Karpas-422 (cell line): ENCODE results near the gene EIF3L. TPM values are rescaled to one million over a fixed set of nuclear protein-coding genes. Genes with fewer than 3 reads are reported as not detected.

ENCODE experiments used
- DNase-seq: peaks from one replicate; pipeline ENCODE4 v3.0.0-alpha.2; 2015
- H2AFZ ChIP-seq: fragments of 200-600 bp; sonication (generic); 2 replicates; pipeline ENCODE4 v1.6.1; 2014; ENCODE audit warnings: antibody characterized with exemption, low read length, mixed read lengths
- H3K27ac ChIP-seq: fragments of 200-600 bp; sonication (generic); 2 replicates; pipeline ENCODE4 v1.5.1; 2014; ENCODE audit warnings: mild to moderate bottlenecking, low read length, moderate library complexity
- H3K27me3 ChIP-seq: fragments of 200-600 bp; sonication (generic); 2 replicates; pipeline ENCODE4 v1.6.1; 2014; ENCODE audit warnings: low read length, mixed read lengths
- H3K36me3 ChIP-seq: fragments of 200-600 bp; sonication (generic); 2 replicates; pipeline ENCODE4 v1.6.1; 2014; ENCODE audit warnings: low read length, mixed read lengths; ENCODE audit not compliant: insufficient read depth
- H3K4me1 ChIP-seq: fragments of 200-600 bp; sonication (generic); 2 replicates; pipeline ENCODE4 v1.6.1; 2014; ENCODE audit warnings: mild to moderate bottlenecking, low read length, mixed read lengths
- H3K4me2 ChIP-seq: fragments of 200-600 bp; sonication (generic); 2 replicates; pipeline ENCODE4 v1.6.1; 2014; ENCODE audit warnings: low read length, low read depth, mild to moderate bottlenecking; ENCODE audit not compliant: poor library complexity, severe bottlenecking
- H3K4me3 ChIP-seq: fragments of 200-600 bp; sonication (generic); 2 replicates; pipeline ENCODE4 v1.5.1; 2014; ENCODE audit warnings: mild to moderate bottlenecking, antibody characterized with exemption, low read length, mixed read lengths
- H3K79me2 ChIP-seq: fragments of 200-600 bp; sonication (generic); 2 replicates; pipeline ENCODE4 v1.6.1; 2014; ENCODE audit warnings: mild to moderate bottlenecking, low read length, mixed read lengths
- H3K9ac ChIP-seq: fragments of 200-600 bp; sonication (generic); 2 replicates; pipeline ENCODE4 v1.6.0; 2014; ENCODE audit warnings: low read length
- H3K9me2 ChIP-seq: fragments of 200-600 bp; sonication (generic), shearing (Covaris generic); replicated peaks from 2 replicates; pipeline ENCODE4 v1.6.0; 2014; ENCODE audit warnings: mild to moderate bottlenecking, low read length, moderate library complexity; ENCODE audit not compliant: insufficient read depth
- H3K9me3 ChIP-seq: fragments of 300-700, 200-600 bp; sonication (generic); 2 replicates; pipeline ENCODE4 v1.6.1; 2014; ENCODE audit warnings: low read length, mixed read lengths
- H4K20me1 ChIP-seq: fragments of 200-600 bp; sonication (generic); 2 replicates; pipeline ENCODE4 v1.6.1; 2014; ENCODE audit warnings: mild to moderate bottlenecking, antibody characterized with exemption, low read length, low read depth; ENCODE audit not compliant: insufficient read depth
- total RNA-seq: library from RNA; depleted of rRNA; stranded (reverse); fragments of >200 nt; shearing (Covaris generic); gene quantifications from 2 replicates; pipeline ENCODE4 v1.2.3, GENCODE V29; 2014; ENCODE audit warnings: low replicate concordance

Gene EIF3L
- total RNA-seq, 1 experiment from 2014 or later = 488 TPM

- Histone ChIP-seq H3K27ac (no peak overlapping the region), H3K9ac (no peak overlapping the region), H3K4me1 (peaks cover 9% of the 10 kb centered on the region), H3K9me2 (no peaks in the 10 kb centered on the region), H3K9me3 (no peaks in the 10 kb centered on the region), H3K79me2 (peaks cover 29% of the 10 kb centered on the region), H3K36me3 (peaks cover 5% of the 10 kb centered on the region; the same call in 1 of the 2 replicates), H2AFZ (no peak overlapping the region), H3K4me3 (peak overlapping the region; percentile 100), H3K27me3 (no peaks in the 10 kb centered on the region), H4K20me1 (no peaks in the 10 kb centered on the region), H3K4me2 (peak overlapping the region; percentile 81)
- no peak for DNase-seq
Measured at GRCh38 chr22:37842015-37842793, 7.0 kb upstream of the EIF3L start.

DNA sequence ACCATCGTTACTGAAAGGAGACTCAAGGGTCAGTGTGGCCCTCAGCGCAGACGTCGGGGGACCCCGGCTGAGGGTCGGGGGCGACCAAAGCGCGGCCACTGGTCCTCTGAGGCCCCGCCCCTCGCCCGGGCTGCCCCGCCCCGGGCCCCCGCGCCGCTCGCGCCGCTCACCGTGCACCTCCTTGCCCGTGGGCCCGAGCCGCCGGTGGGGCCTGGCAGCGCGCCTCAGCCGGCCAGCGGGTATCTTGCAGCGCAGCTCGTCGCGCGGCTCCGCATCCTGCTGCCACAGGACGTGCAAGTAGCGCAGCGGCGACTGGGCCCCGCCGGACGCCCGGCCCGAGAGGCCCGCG lies 5.5 kb upstream of the EIF3L start:
- Histone ChIP-seq H2AFZ (peak overlapping the region; percentile 75; the same call in 1 of the 2 replicates), H3K4me2 (peak overlapping the region; percentile 81), H3K36me3 (0 out of 2 replicates have a peak, but pooled peaks cover 2% of the 10 kb centered on the region), H3K27ac (peak overlapping the region; percentile 73), H3K9ac (peak overlapping the region; percentile 91), H3K79me2 (peaks cover 36% of the 10 kb centered on the region), H3K9me2 (no peaks in the 10 kb centered on the region), H3K9me3 (no peaks in the 10 kb centered on the region), H3K4me3 (peak overlapping the region; percentile 100), H3K4me1 (peaks cover 16% of the 10 kb centered on the region), H4K20me1 (no peaks in the 10 kb centered on the region), H3K27me3 (no peaks in the 10 kb centered on the region)
- peak; percentile 72 for DNase-seq

DNA sequence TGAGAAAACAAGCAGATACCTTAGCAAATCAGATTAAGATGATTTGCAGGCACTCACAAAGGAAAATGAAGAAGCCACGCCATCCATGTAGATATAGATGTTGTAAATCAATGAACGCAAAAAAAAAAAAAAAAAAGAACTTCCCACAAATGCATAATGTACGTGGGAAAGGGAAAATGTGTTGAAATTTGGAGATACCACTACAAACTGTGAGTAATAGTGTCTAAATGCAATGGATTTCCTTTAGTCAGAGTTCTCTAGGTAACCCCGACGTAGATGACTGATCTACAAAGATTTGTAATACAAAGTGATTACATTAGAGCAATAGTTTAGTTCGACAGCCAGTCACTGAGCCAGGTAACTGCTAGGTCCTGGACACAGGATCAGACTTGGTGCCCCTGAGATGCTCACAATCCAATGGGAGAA lies 4.3 kb upstream of the EIF3L start:
- H3K9ac ChIP-seq = no peak overlapping the region
- 0 out of 2 replicates have a peak, but pooled peaks cover 2% of the 10 kb centered on the region for H3K36me3 ChIP-seq
- no peaks in the 10 kb centered on the region for H3K9me2 ChIP-seq
- H3K9me3 ChIP-seq = no peaks in the 10 kb centered on the region
- no peak overlapping the region for H2AFZ ChIP-seq
- H3K4me2 ChIP-seq = no peak overlapping the region
- H3K4me3 ChIP-seq = peak overlapping the region; percentile 51
- peaks cover 18% of the 10 kb centered on the region for H3K4me1 ChIP-seq
- peaks cover 44% of the 10 kb centered on the region for H3K79me2 ChIP-seq
- no peak for DNase-seq
- no peak overlapping the region for H3K27ac ChIP-seq
- H4K20me1 ChIP-seq = peaks cover 3% of the 10 kb centered on the region; the same call in 1 of the 2 replicates
- no peaks in the 10 kb centered on the region for H3K27me3 ChIP-seq

DNA sequence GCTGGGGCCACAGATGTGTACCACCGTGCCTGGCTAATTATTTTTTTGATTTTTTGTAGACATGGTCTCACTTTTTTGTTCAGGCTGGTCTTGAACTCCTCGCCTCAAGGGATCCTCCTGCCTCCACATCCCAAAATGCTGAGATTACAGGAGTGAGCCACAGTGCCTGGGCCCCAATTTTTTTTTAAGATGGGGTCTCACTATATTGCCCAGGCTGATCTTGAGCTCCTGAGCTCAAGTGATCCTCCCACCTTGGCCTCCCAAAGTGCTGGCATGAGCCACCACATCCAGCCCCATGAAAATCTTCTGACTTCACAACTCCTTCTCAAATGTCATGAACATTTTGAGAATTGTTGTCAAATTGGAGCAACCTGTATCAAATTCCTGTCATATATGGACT lies 2.8 kb upstream of the EIF3L start:
- Histone ChIP-seq H3K9me3 (no peaks in the 10 kb centered on the region), H3K79me2 (peaks cover 52% of the 10 kb centered on the region), H2AFZ (no peak overlapping the region), H3K4me1 (peaks cover 31% of the 10 kb centered on the region), H3K4me3 (no peak overlapping the region), H3K9me2 (no peaks in the 10 kb centered on the region), H4K20me1 (peaks cover 16% of the 10 kb centered on the region; the same call in 1 of the 2 replicates), H3K9ac (no peak overlapping the region), H3K27ac (no peak overlapping the region), H3K27me3 (no peaks in the 10 kb centered on the region), H3K36me3 (peaks cover 13% of the 10 kb centered on the region; the same call in 1 of the 2 replicates), H3K4me2 (no peak overlapping the region)
- DNase-seq = no peak

- H3K27me3 ChIP-seq = no peaks in the 10 kb centered on the region
- no peaks in the 10 kb centered on the region for H3K9me2 ChIP-seq
- peak overlapping the region; percentile 75 for H3K27ac ChIP-seq
- peaks cover 27% of the 10 kb centered on the region for H3K36me3 ChIP-seq
- DNase-seq = peak; percentile 45
- H3K4me3 ChIP-seq = peak overlapping the region; percentile 89
- H2AFZ ChIP-seq = no peak overlapping the region
- H3K4me1 ChIP-seq = peaks cover 22% of the 10 kb centered on the region
- peaks cover 49% of the 10 kb centered on the region for H3K79me2 ChIP-seq
- peak overlapping the region; percentile 82 for H3K9ac ChIP-seq
- peak overlapping the region; percentile 97 for H3K4me2 ChIP-seq
- no peaks in the 10 kb centered on the region for H3K9me3 ChIP-seq
- H4K20me1 ChIP-seq = peaks cover 16% of the 10 kb centered on the region; the same call in 1 of the 2 replicates
Measured at GRCh38 chr22:37848587-37849088, 581 bp upstream of the EIF3L start.

GRCh38 chr22:37850801-37851200 lies 1.6 kb downstream of the EIF3L start:
- peak overlapping the region; percentile 82; the same call in 1 of the 2 replicates for H3K9ac ChIP-seq
- peak overlapping the region; percentile 89; the same call in 1 of the 2 replicates for H3K4me3 ChIP-seq
- peaks cover 43% of the 10 kb centered on the region for H3K36me3 ChIP-seq
- H3K4me2 ChIP-seq = peak overlapping the region; percentile 97
- no peak for DNase-seq
- peaks cover 67% of the 10 kb centered on the region for H3K79me2 ChIP-seq
- H3K27me3 ChIP-seq = no peaks in the 10 kb centered on the region
- H3K9me2 ChIP-seq = no peaks in the 10 kb centered on the region
- peaks cover 22% of the 10 kb centered on the region for H3K4me1 ChIP-seq
- H3K27ac ChIP-seq = no peak overlapping the region
- peaks cover 22% of the 10 kb centered on the region; the same call in 1 of the 2 replicates for H4K20me1 ChIP-seq
- no peak overlapping the region for H2AFZ ChIP-seq
- no peaks in the 10 kb centered on the region for H3K9me3 ChIP-seq

DNA sequence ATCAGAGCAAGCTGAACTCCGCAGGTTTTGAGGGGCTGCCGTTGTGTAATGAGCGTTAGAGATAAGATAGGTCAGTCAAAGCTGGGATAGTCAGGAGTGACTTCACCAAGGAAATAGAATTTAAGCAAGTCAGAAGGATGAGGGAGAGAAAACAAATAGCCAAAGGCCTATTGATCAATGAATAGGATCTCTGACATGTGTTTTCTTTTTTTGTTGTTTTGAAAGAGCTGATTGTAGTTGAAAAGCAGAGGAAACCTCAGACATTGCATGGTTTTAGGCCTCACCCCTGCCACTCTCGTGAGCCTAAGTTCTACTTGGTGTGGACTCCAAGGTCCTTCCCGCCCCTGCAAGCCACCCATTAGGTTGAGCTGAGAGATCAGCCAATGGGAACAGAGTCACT lies 3.2 kb downstream of the EIF3L start:
- Histone ChIP-seq H2AFZ (no peak overlapping the region), H3K36me3 (peaks cover 43% of the 10 kb centered on the region), H3K9ac (no peak overlapping the region), H3K79me2 (peaks cover 67% of the 10 kb centered on the region), H3K27ac (no peak overlapping the region), H3K9me2 (no peaks in the 10 kb centered on the region), H4K20me1 (peaks cover 22% of the 10 kb centered on the region; the same call in 1 of the 2 replicates), H3K4me2 (no peak overlapping the region), H3K4me1 (peaks cover 22% of the 10 kb centered on the region), H3K27me3 (no peaks in the 10 kb centered on the region), H3K4me3 (no peak overlapping the region), H3K9me3 (no peaks in the 10 kb centered on the region)
- no peak for DNase-seq

- peaks cover 13% of the 10 kb centered on the region for H3K4me1 ChIP-seq
- H3K27me3 ChIP-seq = no peaks in the 10 kb centered on the region
- no peak overlapping the region for H3K27ac ChIP-seq
- H3K9me2 ChIP-seq = no peaks in the 10 kb centered on the region
- H4K20me1 ChIP-seq = peaks cover 19% of the 10 kb centered on the region; the same call in 1 of the 2 replicates
- H3K9me3 ChIP-seq = no peaks in the 10 kb centered on the region
- no peak overlapping the region for H3K9ac ChIP-seq
- H2AFZ ChIP-seq = no peak overlapping the region
- H3K36me3 ChIP-seq = peaks cover 52% of the 10 kb centered on the region
- no peak overlapping the region for H3K4me3 ChIP-seq
- peaks cover 53% of the 10 kb centered on the region for H3K79me2 ChIP-seq
- no peak overlapping the region for H3K4me2 ChIP-seq
- no peak for DNase-seq
Measured at GRCh38 chr22:37854946-37855345, 5.7 kb downstream of the EIF3L start.
